ENCODE results near the gene SLC25A39. TPM values are rescaled to one million over a fixed set of nuclear protein-coding genes. Genes with fewer than 3 reads are reported as not detected.

Gene SLC25A39
- total RNA-seq, 5 donors from 2014 or later (not counting 1 experiment from before 2014, with no cell fraction given) = 78.6 to 108 (median 104) TPM

DNA sequence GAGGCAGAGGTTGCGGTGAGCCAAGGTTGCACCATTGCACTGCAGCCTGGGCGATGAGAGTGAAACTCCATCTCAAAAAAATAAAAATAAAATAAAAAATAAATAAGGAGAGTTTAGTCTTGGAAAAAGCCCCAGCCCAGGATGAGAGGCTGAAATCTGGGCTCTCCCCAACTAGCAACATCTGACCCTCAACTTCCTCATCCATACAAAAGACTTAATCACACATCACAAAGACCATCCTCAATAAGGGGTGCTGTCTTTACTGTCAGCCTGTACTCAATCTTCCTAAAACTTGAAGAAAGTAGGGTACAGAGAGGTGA, 45.3 kb downstream of the SLC25A39 start:
- no peaks in the 10 kb centered on the region for H3K36me3 ChIP-seq (ENCODE audit: control insufficient read depth in 2 of 2, extremely low read depth in 1 of 2, insufficient read depth in 1 of 2, low read length in 1 of 2)
- no peaks in the 10 kb centered on the region for H3K9me3 ChIP-seq
- H3K27me3 ChIP-seq (replicated peaks in 1 of 2; ENCODE audit: control insufficient read depth in 2 of 2, extremely low read depth in 1 of 2, insufficient read depth in 2 of 2, low read length in 1 of 2) = peaks cover 0 to 31% of the 10 kb centered on the region in 2 experiments
- ChIA-PET POLR2A (no interaction called here), CTCF (no interaction called here)
- H3K27ac Mint-ChIP-seq = no peak overlapping the region
- H3K4me1 ChIP-seq (ENCODE audit: control insufficient read depth in 1 of 2, extremely low read depth in 1 of 2, insufficient read depth in 2 of 2, low read length in 2 of 2) = peaks cover 0 to 9% of the 10 kb centered on the region in 2 experiments
- H3K36me3 Mint-ChIP-seq = no peaks in the 10 kb centered on the region
- ATAC-seq (replicated peaks in 1 of 4) (no peak), DNase-seq (no peak)
- no CpG with 5 or more reads among the region's 2 CpGs for WGBS (ENCODE audit: insufficient coverage)
- H3K4me3 Mint-ChIP-seq = no peak overlapping the region
- no peak overlapping the region for H3K27ac ChIP-seq (ENCODE audit: low read length)
- H3K4me3 ChIP-seq (ENCODE audit: control insufficient read depth in 1 of 2, extremely low read depth in 1 of 2, low read length in 1 of 2) = no peak overlapping the region
- peaks cover 9 to 13% (median 12%) of the 10 kb centered on the region in 3 donors for H3K4me1 Mint-ChIP-seq
- H3K27me3 Mint-ChIP-seq = peaks cover 0 to 4% of the 10 kb centered on the region in 2 donors
- no peaks in the 10 kb centered on the region for H3K9me3 Mint-ChIP-seq

DNA sequence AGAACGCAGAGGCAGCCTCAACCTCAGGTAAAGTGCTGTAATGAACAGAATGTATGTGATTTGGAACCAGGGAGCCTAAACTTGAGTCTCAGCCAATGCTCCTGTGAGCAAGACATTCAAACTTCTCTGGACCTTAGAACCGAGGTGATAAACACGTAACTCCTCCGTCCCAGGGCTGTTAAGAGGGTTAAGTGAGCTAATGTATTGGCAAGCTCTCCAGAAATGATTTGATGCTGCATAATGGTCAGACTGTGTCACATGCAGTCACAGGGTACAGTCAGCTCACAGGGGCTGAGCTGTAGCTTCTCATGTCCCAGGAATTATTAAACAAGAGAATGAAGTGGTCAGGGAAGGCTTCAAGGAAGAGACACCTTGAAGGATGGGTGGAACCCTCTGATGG, 46.6 kb downstream of the SLC25A39 start:
- POLR2A ChIA-PET = no interaction called here

DNA sequence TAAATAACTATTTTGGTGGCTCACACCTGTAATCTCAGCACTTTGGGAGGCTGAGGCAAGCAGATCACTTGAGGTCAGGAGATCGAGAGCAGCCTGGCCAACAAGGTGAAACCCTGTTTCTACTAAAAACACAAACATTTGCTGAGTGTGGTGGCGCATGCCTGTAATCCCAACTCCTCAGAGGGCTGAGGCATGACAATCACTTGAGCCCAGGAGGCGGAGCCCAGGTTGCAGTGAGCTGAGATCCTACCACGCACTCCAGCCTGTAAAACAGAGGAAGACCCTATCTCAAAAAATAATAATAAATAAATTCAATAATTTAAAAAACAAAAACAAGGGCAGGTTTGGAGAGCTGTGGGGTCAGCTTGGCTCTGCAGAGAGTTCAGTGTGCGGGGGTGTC, 51.0 kb downstream of the SLC25A39 start:
- no peaks in the 10 kb centered on the region for H3K9me3 Mint-ChIP-seq
- WGBS (ENCODE audit: insufficient coverage) = 70% methylated on average over 1 of the region's 5 CpGs
- Histone ChIP-seq H3K9me3 (no peaks in the 10 kb centered on the region), H3K36me3 (ENCODE audit: control insufficient read depth in 2 of 2, extremely low read depth in 1 of 2, insufficient read depth in 1 of 2, low read length in 1 of 2) (no peaks in the 10 kb centered on the region), H3K4me3 (ENCODE audit: control insufficient read depth in 1 of 2, extremely low read depth in 1 of 2, low read length in 1 of 2) (no peak overlapping the region), H3K27me3 (replicated peaks in 1 of 2; ENCODE audit: control insufficient read depth in 2 of 2, extremely low read depth in 1 of 2, insufficient read depth in 2 of 2, low read length in 1 of 2) (peaks cover 0 to 18% of the 10 kb centered on the region in 2 experiments), H3K4me1 (ENCODE audit: control insufficient read depth in 1 of 2, extremely low read depth in 1 of 2, insufficient read depth in 2 of 2, low read length in 2 of 2) (no peaks in the 10 kb centered on the region), H3K27ac (ENCODE audit: low read length) (no peak overlapping the region)
- peaks cover 7 to 9% of the 10 kb centered on the region in 2 donors for H3K27me3 Mint-ChIP-seq
- DNase-seq = no peak
- no peak overlapping the region for H3K4me3 Mint-ChIP-seq
- no peaks in the 10 kb centered on the region for H3K4me1 Mint-ChIP-seq
- no peak for ATAC-seq (replicated peaks in 1 of 4)
- ChIA-PET CTCF (no interaction called here), POLR2A (no interaction called here)
- no peak overlapping the region for H3K27ac Mint-ChIP-seq
- H3K36me3 Mint-ChIP-seq = no peaks in the 10 kb centered on the region

More for the DNA sequence above, 46.6 kb downstream of the SLC25A39 start:
- no peak overlapping the region for H3K27ac Mint-ChIP-seq
- peaks cover 4% of the 10 kb centered on the region in 2 donors for H3K27me3 Mint-ChIP-seq
- Histone ChIP-seq H3K36me3 (ENCODE audit: control insufficient read depth in 2 of 2, extremely low read depth in 1 of 2, insufficient read depth in 1 of 2, low read length in 1 of 2) (no peaks in the 10 kb centered on the region), H3K27me3 (replicated peaks in 1 of 2; ENCODE audit: control insufficient read depth in 2 of 2, extremely low read depth in 1 of 2, insufficient read depth in 2 of 2, low read length in 1 of 2) (peaks cover 0 to 32% of the 10 kb centered on the region in 2 experiments), H3K9me3 (no peaks in the 10 kb centered on the region), H3K4me3 (ENCODE audit: control insufficient read depth in 1 of 2, extremely low read depth in 1 of 2, low read length in 1 of 2) (no peak overlapping the region), H3K27ac (ENCODE audit: low read length) (no peak overlapping the region), H3K4me1 (ENCODE audit: control insufficient read depth in 1 of 2, extremely low read depth in 1 of 2, insufficient read depth in 2 of 2, low read length in 2 of 2) (peaks cover 0 to 9% of the 10 kb centered on the region in 2 experiments)
- ATAC-seq (replicated peaks in 1 of 4) (no peak), DNase-seq (no peak)
- H3K36me3 Mint-ChIP-seq = no peaks in the 10 kb centered on the region
- CTCF ChIA-PET = interaction anchor here in 1 of 2 donors (0.6 kb wide), 1 partner anchor 18 kb away, joined by 5 read pairs; no protein-coding TSS in a partner anchor
- peaks cover 9 to 13% (median 12%) of the 10 kb centered on the region in 3 donors for H3K4me1 Mint-ChIP-seq
- no peak overlapping the region for H3K4me3 Mint-ChIP-seq
- H3K9me3 Mint-ChIP-seq = no peaks in the 10 kb centered on the region
- 88% methylated on average over 3 of the region's 4 CpGs for WGBS (ENCODE audit: insufficient coverage)

DNA sequence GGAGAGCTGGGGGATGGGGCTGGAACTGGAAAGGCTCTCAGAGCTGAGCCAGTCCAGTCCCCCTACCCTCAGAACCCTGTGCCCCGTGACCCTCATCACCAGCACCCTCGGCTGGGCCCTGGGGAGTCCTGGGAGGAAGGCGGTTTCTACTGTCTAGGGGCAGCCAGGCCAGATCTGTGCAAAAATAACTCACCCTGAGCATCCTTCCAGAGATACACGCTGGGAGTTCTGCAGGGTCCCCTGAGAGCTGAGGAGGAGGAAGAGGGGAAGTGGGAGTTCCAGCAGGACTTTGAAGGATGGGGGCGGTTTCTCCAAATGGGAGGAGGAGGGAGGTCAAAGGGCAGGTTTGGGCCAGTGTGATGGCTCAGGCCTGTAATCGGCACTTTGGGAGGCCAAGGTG, 51.7 kb downstream of the SLC25A39 start:
- Histone ChIP-seq H3K4me1 (ENCODE audit: control insufficient read depth in 1 of 2, extremely low read depth in 1 of 2, insufficient read depth in 2 of 2, low read length in 2 of 2) (no peaks in the 10 kb centered on the region), H3K36me3 (ENCODE audit: control insufficient read depth in 2 of 2, extremely low read depth in 1 of 2, insufficient read depth in 1 of 2, low read length in 1 of 2) (no peaks in the 10 kb centered on the region), H3K27ac (ENCODE audit: low read length) (no peak overlapping the region), H3K9me3 (no peaks in the 10 kb centered on the region), H3K4me3 (ENCODE audit: control insufficient read depth in 1 of 2, extremely low read depth in 1 of 2, low read length in 1 of 2) (no peak overlapping the region), H3K27me3 (replicated peaks in 1 of 2; ENCODE audit: control insufficient read depth in 2 of 2, extremely low read depth in 1 of 2, insufficient read depth in 2 of 2, low read length in 1 of 2) (peaks cover 0 to 14% of the 10 kb centered on the region in 2 experiments)
- H3K36me3 Mint-ChIP-seq = no peaks in the 10 kb centered on the region
- H3K27me3 Mint-ChIP-seq = peaks cover 7 to 9% of the 10 kb centered on the region in 2 donors
- DNase-seq (no peak), ATAC-seq (replicated peaks in 1 of 4) (no peak)
- H3K27ac Mint-ChIP-seq = no peak overlapping the region
- ChIA-PET CTCF (no interaction called here), POLR2A (no interaction called here)
- WGBS (ENCODE audit: insufficient coverage) = 100% methylated on average over 1 of the region's 6 CpGs
- H3K4me3 Mint-ChIP-seq = no peak overlapping the region
- no peaks in the 10 kb centered on the region for H3K4me1 Mint-ChIP-seq
- H3K9me3 Mint-ChIP-seq = no peaks in the 10 kb centered on the region

DNA sequence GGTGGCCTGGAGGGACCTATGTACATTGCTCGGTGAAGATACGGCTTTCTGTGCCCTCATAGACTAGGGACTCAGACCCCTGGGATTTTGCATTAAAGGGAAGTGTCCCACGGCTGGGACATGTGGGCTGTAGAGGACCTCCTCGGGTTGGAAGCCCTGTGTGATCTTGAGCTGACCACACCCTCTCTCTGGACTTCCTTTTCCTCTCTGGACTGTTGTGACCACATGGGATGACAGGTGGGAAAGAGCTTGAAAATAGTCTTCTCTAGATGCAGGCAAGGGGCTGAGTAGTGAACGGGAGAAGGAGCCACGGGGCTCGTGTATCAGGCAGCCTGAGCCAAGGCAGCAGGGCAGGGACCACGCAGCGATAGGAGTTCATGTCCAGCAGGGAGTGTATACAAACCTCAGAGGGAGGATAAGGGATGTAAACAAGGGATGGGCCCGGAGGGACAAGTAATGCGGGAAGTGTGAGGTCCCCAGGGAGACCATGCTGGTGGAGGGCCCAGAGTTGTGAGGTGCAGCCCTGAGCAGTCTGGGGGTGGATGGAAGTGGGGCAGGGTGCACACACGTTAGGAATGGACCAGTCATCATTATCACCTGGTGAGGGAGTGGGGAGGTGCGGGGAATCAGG, 52.2 kb downstream of the SLC25A39 start:
- CTCF ChIA-PET = interaction anchor here in 1 of 2 donors (0.6 kb wide), 1 partner anchor 21 kb away, joined by 3 read pairs; no protein-coding TSS in a partner anchor
- WGBS (ENCODE audit: insufficient coverage) = 83% methylated on average over 10 of the region's 13 CpGs

More for the DNA sequence above, 52.2 kb downstream of the SLC25A39 start:
- Histone ChIP-seq H3K4me1 (ENCODE audit: control insufficient read depth in 1 of 2, extremely low read depth in 1 of 2, insufficient read depth in 2 of 2, low read length in 2 of 2) (no peaks in the 10 kb centered on the region), H3K4me3 (ENCODE audit: control insufficient read depth in 1 of 2, extremely low read depth in 1 of 2, low read length in 1 of 2) (no peak overlapping the region), H3K36me3 (ENCODE audit: control insufficient read depth in 2 of 2, extremely low read depth in 1 of 2, insufficient read depth in 1 of 2, low read length in 1 of 2) (no peaks in the 10 kb centered on the region), H3K27me3 (replicated peaks in 1 of 2; ENCODE audit: control insufficient read depth in 2 of 2, extremely low read depth in 1 of 2, insufficient read depth in 2 of 2, low read length in 1 of 2) (peaks cover 0 to 14% of the 10 kb centered on the region in 2 experiments), H3K9me3 (no peaks in the 10 kb centered on the region), H3K27ac (ENCODE audit: low read length) (no peak overlapping the region)
- Mint-ChIP-seq H3K4me1 (no peaks in the 10 kb centered on the region), H3K4me3 (no peak overlapping the region), H3K27me3 (peaks cover 7 to 9% of the 10 kb centered on the region in 2 donors), H3K36me3 (no peaks in the 10 kb centered on the region), H3K9me3 (no peaks in the 10 kb centered on the region), H3K27ac (no peak overlapping the region)
- DNase-seq (no peak), ATAC-seq (replicated peaks in 1 of 4) (no peak)
- POLR2A ChIA-PET = no interaction called here

Other genes with a start within 250 kb of the SLC25A39 start
- 10 to 100 TPM; 68.6 to 81.4 (median 72.8) TPM for gene HDAC5, start 201.2 kb downstream of the SLC25A39 start, total RNA-seq
- 1 to 10 TPM in 4 of 5 donors, under 1 TPM in 1; 0.73 to 3.4 (median 1.1) TPM for gene HROB, start 182.9 kb downstream of the SLC25A39 start, total RNA-seq
- gene ASB16, start 154.1 kb downstream of the SLC25A39 start, total RNA-seq = under 1 TPM in 1 of 5 donors, not detected in 4; 0.15 TPM
- 10 to 100 TPM; 42.0 to 46.6 (median 43.0) TPM for gene TMUB2, start 137.9 kb downstream of the SLC25A39 start, total RNA-seq
- gene ATXN7L3, start 124.9 kb downstream of the SLC25A39 start, total RNA-seq = 100 to 1,000 TPM; 101 to 130 (median 125) TPM
- gene UBTF, start 105.1 kb downstream of the SLC25A39 start, total RNA-seq = 100 to 1,000 TPM; 162 to 228 (median 213) TPM
- not detected for gene SLC4A1, start 56.7 kb downstream of the SLC25A39 start, total RNA-seq
- gene RUNDC3A, start 16.2 kb downstream of the SLC25A39 start, total RNA-seq = under 1 TPM in 3 of 5 donors, not detected in 2; 0.38 to 0.65 (median 0.41) TPM
- gene GRN, start 20.5 kb upstream of the SLC25A39 start, total RNA-seq = 10 to 100 TPM; 21.0 to 48.3 (median 40.1) TPM
- gene FAM171A2, start 39.0 kb upstream of the SLC25A39 start, total RNA-seq = 1 to 10 TPM in 2 of 5 donors, under 1 TPM in 3; 0.18 to 1.5 (median 0.89) TPM
- 1 to 10 TPM in 3 of 5 donors, under 1 TPM in 2; 0.41 to 3.9 (median 1.1) TPM for gene ITGA2B, start 64.8 kb upstream of the SLC25A39 start, total RNA-seq
- 10 to 100 TPM; 68.1 to 86.0 (median 69.0) TPM for gene GPATCH8, start 178.6 kb upstream of the SLC25A39 start, total RNA-seq
- gene FZD2, start 232.7 kb upstream of the SLC25A39 start, total RNA-seq = under 1 TPM in 3 of 5 donors, not detected in 2; 0.20 to 0.38 (median 0.38) TPM

Data from T-cell (primary cell).